Activated CD8-positive, alpha-beta T cell treated with anti-CD3 and anti-CD28 coated beads, Interleukin-2, amount 10 ng/mL, durations not matched to agents 7 days and 5 days (primary cell): ENCODE data around the gene SLC6A6. TPM values are rescaled to one million over a fixed set of nuclear protein-coding genes. Genes with fewer than 3 reads are reported as not detected.

ENCODE experiments used
- ATAC-seq: fragments of 150-1000 bp; cut with Tn5 transposase; one replicate; pipeline ENCODE4 v1.10.0; 2021; ENCODE audit warnings: moderate library complexity
- CTCF ChIA-PET: fragments of 350-600 bp; sonication (Branson Sonifier 250); formaldehyde crosslinking; loops from one replicate; lab custom pipeline; 2021; ENCODE audit warnings: antibody characterized with exemption; lab: Charles Lee
- POLR2A ChIA-PET: fragments of 350-600 bp; sonication (Branson Sonifier 250); formaldehyde crosslinking; loops from one replicate; lab custom pipeline; 2021; ENCODE audit warnings: antibody characterized with exemption; lab: Charles Lee
- DNase-seq: peaks from one replicate; pipeline ENCODE4 v3.0.0-alpha.2; 2020
- H3K27ac Mint-ChIP-seq: one replicate; pipeline ENCODE4 v1.8.0; 2021; ENCODE audit warnings: mild to moderate bottlenecking, mixed read lengths
- H3K27me3 Mint-ChIP-seq: one replicate; pipeline ENCODE4 v1.8.0; 2021; ENCODE audit warnings: low read depth, mixed read lengths
- H3K36me3 Mint-ChIP-seq: one replicate; pipeline ENCODE4 v1.8.0; 2021; ENCODE audit warnings: low read depth, mixed read lengths
- H3K4me1 Mint-ChIP-seq: one replicate; pipeline ENCODE4 v1.8.0; 2021; ENCODE audit warnings: low read depth, mixed read lengths
- H3K4me3 Mint-ChIP-seq: one replicate; pipeline ENCODE4 v1.8.0; 2021; ENCODE audit warnings: mild to moderate bottlenecking, mixed read lengths
- H3K9me3 Mint-ChIP-seq: one replicate; pipeline ENCODE4 v1.8.0; 2022; ENCODE audit warnings: mixed read lengths; ENCODE audit not compliant: insufficient read depth
- total RNA-seq, 2 experiments: library from RNA; stranded (reverse); gene quantifications; one replicate each; pipeline ENCODE4 v1.2.3, GENCODE V29; 2021

The SLC6A6 gene
- total RNA-seq, 2 experiments from 2014 or later: 36.8 to 37.9 TPM

GRCh38 chr3:14458434-14459275, 56.2 kb downstream of the SLC6A6 start:
- H3K4me1 Mint-ChIP-seq: peaks cover 14% of the 10 kb centered on the region
- H3K9me3 Mint-ChIP-seq: no peaks in the 10 kb centered on the region
- ATAC-seq (no peak), DNase-seq (no peak)
- no peaks in the 10 kb centered on the region for H3K27me3 Mint-ChIP-seq
- H3K4me3 Mint-ChIP-seq: no peak overlapping the region
- H3K27ac Mint-ChIP-seq: peak overlapping the region; percentile 37
- peaks cover 36% of the 10 kb centered on the region for H3K36me3 Mint-ChIP-seq
- POLR2A ChIA-PET: interaction anchor here (0.7 kb wide), 1 partner anchor 56 kb away, joined by 4 read pairs; the partner anchor contains the start of gene SLC6A6
- CTCF ChIA-PET: interaction anchor here (0.7 to 1.5 kb wide), 7 partner anchors 9 to 255 kb away, joined by 3 to 9 read pairs (median 4); partner anchors contain the start of gene SLC6A6

- no peak overlapping the region for H3K4me3 Mint-ChIP-seq
- H3K36me3 Mint-ChIP-seq: peaks cover 32% of the 10 kb centered on the region
- no peaks in the 10 kb centered on the region for H3K27me3 Mint-ChIP-seq
- peak overlapping the region; percentile 37 for H3K27ac Mint-ChIP-seq
- H3K9me3 Mint-ChIP-seq: no peaks in the 10 kb centered on the region
- POLR2A ChIA-PET: interaction anchor here (0.7 kb wide), 1 partner anchor 13 kb away, joined by 3 read pairs; no protein-coding TSS in a partner anchor
- no peak for ATAC-seq
- DNase-seq: no peak
- CTCF ChIA-PET: interaction anchor here (0.7 to 1.5 kb wide), 5 partner anchors 8 to 256 kb away, joined by 3 to 9 read pairs (median 4); partner anchors contain the start of gene SLC6A6
- peaks cover 12% of the 10 kb centered on the region for H3K4me1 Mint-ChIP-seq
These were observed 57.0 kb downstream of the SLC6A6 start for GRCh38 chr3:14459384-14459783.

GRCh38 chr3:14459787-14460186, 57.4 kb downstream of the SLC6A6 start:
- ChIA-PET CTCF (interaction anchor here (3.5 kb wide), 1 partner anchor 256 kb away, joined by 22 read pairs; no protein-coding TSS in a partner anchor), POLR2A (interaction anchor here (0.7 kb wide), 1 partner anchor 13 kb away, joined by 3 read pairs; no protein-coding TSS in a partner anchor)
- Mint-ChIP-seq H3K27me3 (no peaks in the 10 kb centered on the region), H3K4me1 (peaks cover 12% of the 10 kb centered on the region), H3K27ac (no peak overlapping the region), H3K36me3 (peaks cover 32% of the 10 kb centered on the region), H3K9me3 (no peaks in the 10 kb centered on the region), H3K4me3 (no peak overlapping the region)
- ATAC-seq (no peak), DNase-seq (no peak)

- ATAC-seq: no peak
- ChIA-PET POLR2A (interaction anchor here (0.7 kb wide), 1 partner anchor 14 kb away, joined by 3 read pairs; no protein-coding TSS in a partner anchor), CTCF (interaction anchor here (0.9 to 3.5 kb wide), 5 partner anchors 28 to 564 kb away, joined by 3 to 22 read pairs (median 4); no protein-coding TSS in a partner anchor)
- no peak for DNase-seq
- peaks cover 12% of the 10 kb centered on the region for H3K4me1 Mint-ChIP-seq
- H3K27ac Mint-ChIP-seq: peak overlapping the region; percentile 65
- H3K4me3 Mint-ChIP-seq: no peak overlapping the region
- no peaks in the 10 kb centered on the region for H3K27me3 Mint-ChIP-seq
- H3K36me3 Mint-ChIP-seq: peaks cover 32% of the 10 kb centered on the region
- no peaks in the 10 kb centered on the region for H3K9me3 Mint-ChIP-seq
These were observed 58.1 kb downstream of the SLC6A6 start for GRCh38 chr3:14460342-14461005.

GRCh38 chr3:14461006-14461747, 58.8 kb downstream of the SLC6A6 start:
- H3K4me1 Mint-ChIP-seq: peaks cover 12% of the 10 kb centered on the region
- peak overlapping the region; percentile 65 for H3K27ac Mint-ChIP-seq
- no peak for ATAC-seq
- no peak for DNase-seq
- H3K4me3 Mint-ChIP-seq: no peak overlapping the region
- POLR2A ChIA-PET: interaction anchor here (2.1 kb wide), 1 partner anchor 59 kb away, joined by 6 read pairs; the partner anchor contains the start of gene SLC6A6
- CTCF ChIA-PET: interaction anchor here (0.7 to 3.6 kb wide), 11 partner anchors 15 to 565 kb away, joined by 3 to 22 read pairs (median 4); partner anchors contain the start of gene SLC6A6
- peaks cover 32% of the 10 kb centered on the region for H3K36me3 Mint-ChIP-seq
- no peaks in the 10 kb centered on the region for H3K27me3 Mint-ChIP-seq
- H3K9me3 Mint-ChIP-seq: no peaks in the 10 kb centered on the region

GRCh38 chr3:14461748-14462324, 59.4 kb downstream of the SLC6A6 start:
- H3K9me3 Mint-ChIP-seq: no peaks in the 10 kb centered on the region
- DNase-seq (peak; percentile 59), ATAC-seq (peak; percentile 77)
- no peak overlapping the region for H3K4me3 Mint-ChIP-seq
- peak overlapping the region; percentile 65 for H3K27ac Mint-ChIP-seq
- H3K36me3 Mint-ChIP-seq: peaks cover 32% of the 10 kb centered on the region
- ChIA-PET POLR2A (interaction anchor here (2.1 kb wide), 1 partner anchor 60 kb away, joined by 6 read pairs; the partner anchor contains the start of gene SLC6A6), CTCF (interaction anchor here (0.7 to 3.6 kb wide), 14 partner anchors 16 to 566 kb away, joined by 3 to 22 read pairs (median 4); partner anchors contain the start of gene SLC6A6)
- H3K4me1 Mint-ChIP-seq: peaks cover 12% of the 10 kb centered on the region
- no peaks in the 10 kb centered on the region for H3K27me3 Mint-ChIP-seq

- H3K36me3 Mint-ChIP-seq: peaks cover 34% of the 10 kb centered on the region
- DNase-seq (no peak), ATAC-seq (no peak)
- no peak overlapping the region for H3K4me3 Mint-ChIP-seq
- no peaks in the 10 kb centered on the region for H3K27me3 Mint-ChIP-seq
- CTCF ChIA-PET: interaction anchor here (0.7 to 3.6 kb wide), 8 partner anchors 27 to 259 kb away, joined by 3 to 22 read pairs (median 6); partner anchors contain the start of gene SLC6A6
- no peaks in the 10 kb centered on the region for H3K9me3 Mint-ChIP-seq
- H3K27ac Mint-ChIP-seq: no peak overlapping the region
- H3K4me1 Mint-ChIP-seq: peaks cover 12% of the 10 kb centered on the region
- POLR2A ChIA-PET: interaction anchor here (2.1 kb wide), 1 partner anchor 61 kb away, joined by 6 read pairs; the partner anchor contains the start of gene SLC6A6
These were observed 60.3 kb downstream of the SLC6A6 start for GRCh38 chr3:14462738-14463137.

GRCh38 chr3:14463330-14464140, 61.1 kb downstream of the SLC6A6 start:
- H3K9me3 Mint-ChIP-seq: no peaks in the 10 kb centered on the region
- CTCF ChIA-PET: interaction anchor here (1.0 to 3.6 kb wide), 5 partner anchors 61 to 260 kb away, joined by 3 to 22 read pairs (median 10); partner anchors contain the start of gene SLC6A6
- H3K4me3 Mint-ChIP-seq: no peak overlapping the region
- H3K27ac Mint-ChIP-seq: no peak overlapping the region
- H3K4me1 Mint-ChIP-seq: peaks cover 15% of the 10 kb centered on the region
- H3K36me3 Mint-ChIP-seq: peaks cover 34% of the 10 kb centered on the region
- POLR2A ChIA-PET: interaction anchor here (0.6 kb wide), 1 partner anchor 62 kb away, joined by 4 read pairs; no protein-coding TSS in a partner anchor
- DNase-seq (no peak), ATAC-seq (no peak)
- H3K27me3 Mint-ChIP-seq: no peaks in the 10 kb centered on the region

- peaks cover 15% of the 10 kb centered on the region for H3K4me1 Mint-ChIP-seq
- H3K36me3 Mint-ChIP-seq: peaks cover 30% of the 10 kb centered on the region
- ChIA-PET POLR2A (interaction anchor here (0.6 kb wide), 1 partner anchor 63 kb away, joined by 4 read pairs; no protein-coding TSS in a partner anchor), CTCF (interaction anchor here (1.0 to 3.6 kb wide), 2 partner anchors 202 to 261 kb away, joined by 3 to 18 read pairs; no protein-coding TSS in a partner anchor)
- no peak overlapping the region for H3K4me3 Mint-ChIP-seq
- ATAC-seq: no peak
- no peaks in the 10 kb centered on the region for H3K9me3 Mint-ChIP-seq
- DNase-seq: no peak
- H3K27ac Mint-ChIP-seq: no peak overlapping the region
- H3K27me3 Mint-ChIP-seq: no peaks in the 10 kb centered on the region
These were observed 61.7 kb downstream of the SLC6A6 start for GRCh38 chr3:14464141-14464465.

- DNase-seq (no peak), ATAC-seq (no peak)
- CTCF ChIA-PET: interaction anchor here (1.0 to 3.6 kb wide), 2 partner anchors 203 to 261 kb away, joined by 3 to 18 read pairs; no protein-coding TSS in a partner anchor
- peaks cover 15% of the 10 kb centered on the region for H3K4me1 Mint-ChIP-seq
- H3K27ac Mint-ChIP-seq: no peak overlapping the region
- no peaks in the 10 kb centered on the region for H3K27me3 Mint-ChIP-seq
- POLR2A ChIA-PET: no interaction called here
- no peaks in the 10 kb centered on the region for H3K9me3 Mint-ChIP-seq
- no peak overlapping the region for H3K4me3 Mint-ChIP-seq
- peaks cover 29% of the 10 kb centered on the region for H3K36me3 Mint-ChIP-seq
These were observed 62.1 kb downstream of the SLC6A6 start for GRCh38 chr3:14464521-14464920.
